ENCODE data around the gene PPFIBP2.
"Not testable (repeated sequence)": the region's sequence is repeated elsewhere in the genome, so short reads cannot be mapped to it uniquely, and the experiment has no call there.

GRCh38 chr11:7517743-7518142 is 3.9 kb downstream of the PPFIBP2 start:
- TF ChIP-seq CBFB (IDR thresholded peaks at IDR 0.05; ENCODE audit: low read depth); ETV6 (conservative IDR thresholded peaks at IDR 0.05 in 1 of 2, IDR thresholded peaks at IDR 0.05 in 1 of 2; ENCODE audit: borderline replicate concordance in 1 of 2, low read depth in 1 of 2); NFYA (IDR thresholded peaks at IDR 0.05; ENCODE audit: borderline replicate concordance, low read depth, low read length); JUNB (IDR thresholded peaks at IDR 0.05): not testable (repeated sequence)
- TF ChIP-seq, protein P1, sequence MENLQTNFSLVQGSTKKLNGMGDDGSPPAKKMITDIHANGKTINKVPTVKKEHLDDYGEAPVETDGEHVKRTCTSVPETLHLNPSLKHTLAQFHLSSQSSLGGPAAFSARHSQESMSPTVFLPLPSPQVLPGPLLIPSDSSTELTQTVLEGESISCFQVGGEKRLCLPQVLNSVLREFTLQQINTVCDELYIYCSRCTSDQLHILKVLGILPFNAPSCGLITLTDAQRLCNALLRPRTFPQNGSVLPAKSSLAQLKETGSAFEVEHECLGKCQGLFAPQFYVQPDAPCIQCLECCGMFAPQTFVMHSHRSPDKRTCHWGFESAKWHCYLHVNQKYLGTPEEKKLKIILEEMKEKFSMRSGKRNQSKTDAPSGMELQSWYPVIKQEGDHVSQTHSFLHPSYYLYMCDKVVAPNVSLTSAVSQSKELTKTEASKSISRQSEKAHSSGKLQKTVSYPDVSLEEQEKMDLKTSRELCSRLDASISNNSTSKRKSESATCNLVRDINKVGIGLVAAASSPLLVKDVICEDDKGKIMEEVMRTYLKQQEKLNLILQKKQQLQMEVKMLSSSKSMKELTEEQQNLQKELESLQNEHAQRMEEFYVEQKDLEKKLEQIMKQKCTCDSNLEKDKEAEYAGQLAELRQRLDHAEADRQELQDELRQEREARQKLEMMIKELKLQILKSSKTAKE (IDR thresholded peaks at IDR 0.05; ENCODE audit: low read depth, poor library complexity, severe bottlenecking), result not testable (repeated sequence)

All from GM12878 (cell line).